Activated T-cell treated with anti-CD3 and anti-CD28 coated beads, Interleukin-2, amount 50 U/mL, for 4 hours (primary cell): Measurements from ENCODE around the gene LHX6. TPM values are rescaled to one million over a fixed set of nuclear protein-coding genes. Genes with fewer than 3 reads are reported as not detected.

Source experiments
- ATAC-seq, 2 donors: fragments of 200-7000 bp; cut with Tn5 transposase; one replicate each; pipeline ENCODE4 v1.10.0; 2021
- DNase-seq: peaks from one replicate; pipeline ENCODE4 v3.0.0-alpha.2; 2020
- H3K27me3 Mint-ChIP-seq: one replicate; pipeline ENCODE4 v1.8.0; 2021; ENCODE audit warnings: low read depth, mixed read lengths
- H3K36me3 Mint-ChIP-seq: one replicate; pipeline ENCODE4 v1.8.0; 2022; ENCODE audit warnings: mixed read lengths; ENCODE audit not compliant: insufficient read depth
- H3K4me1 Mint-ChIP-seq: one replicate; pipeline ENCODE4 v1.8.0; 2021; ENCODE audit warnings: low read depth, mixed read lengths
- H3K4me3 Mint-ChIP-seq: one replicate; pipeline ENCODE4 v1.8.0; 2021; ENCODE audit warnings: mild to moderate bottlenecking, moderate library complexity, mixed read lengths
- H3K9me3 Mint-ChIP-seq: one replicate; pipeline ENCODE4 v1.8.0; 2021; ENCODE audit warnings: mixed read lengths
- total RNA-seq, 3 donors: library from RNA; stranded (reverse); gene quantifications; one replicate each; pipeline ENCODE4 v1.2.1, GENCODE V29; 2021

Gene LHX6
- total RNA-seq, 3 donors from 2014 or later: 0.11 TPM; not detected in 2

DNA sequence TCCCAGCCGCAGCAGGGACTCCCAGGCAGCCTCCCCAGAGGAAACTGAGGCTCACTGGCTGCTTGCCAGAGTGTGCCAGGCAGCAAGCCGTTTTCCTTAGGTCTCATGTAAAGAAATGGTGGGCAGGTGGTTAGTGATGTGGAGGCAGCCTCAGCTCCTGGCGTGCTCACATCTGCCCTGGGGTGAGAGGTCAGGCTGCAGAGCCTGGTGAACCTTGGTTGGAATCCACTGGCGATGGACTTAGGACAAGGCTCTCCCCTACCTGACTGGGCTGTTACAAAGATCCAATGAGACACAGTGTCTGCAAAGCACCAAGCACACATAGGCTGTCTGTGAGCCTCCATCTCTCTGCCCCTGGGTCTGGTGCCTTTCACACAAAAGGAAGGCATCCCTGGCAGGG lies 30.9 kb downstream of the LHX6 start:
- no peaks in the 10 kb centered on the region for H3K4me1 Mint-ChIP-seq
- no peaks in the 10 kb centered on the region for H3K36me3 Mint-ChIP-seq
- DNase-seq (no peak), ATAC-seq (no peak)
- no peak overlapping the region for H3K4me3 Mint-ChIP-seq
- no peaks in the 10 kb centered on the region for H3K9me3 Mint-ChIP-seq
- peaks cover 2% of the 10 kb centered on the region for H3K27me3 Mint-ChIP-seq

DNA sequence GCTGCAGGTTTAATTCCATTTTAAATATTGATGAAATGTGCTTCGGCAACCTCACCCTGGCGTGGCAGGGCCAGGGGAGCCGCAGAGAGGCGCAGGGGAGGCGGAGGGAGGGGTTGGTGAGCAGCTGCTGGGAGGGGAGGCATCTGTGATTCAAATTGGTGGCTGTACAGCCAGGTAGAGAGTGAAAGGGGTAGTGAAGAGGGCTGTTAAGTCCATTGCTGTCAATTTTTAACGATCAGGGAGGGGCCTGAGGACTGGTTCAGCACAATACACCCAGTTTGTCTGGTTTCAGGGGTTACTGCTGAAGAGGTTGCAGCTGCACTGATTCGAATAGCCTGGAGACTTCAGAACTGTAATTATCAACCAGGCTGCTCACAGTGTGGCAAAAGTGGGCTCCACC lies 31.3 kb downstream of the LHX6 start:
- no peak for ATAC-seq

DNA sequence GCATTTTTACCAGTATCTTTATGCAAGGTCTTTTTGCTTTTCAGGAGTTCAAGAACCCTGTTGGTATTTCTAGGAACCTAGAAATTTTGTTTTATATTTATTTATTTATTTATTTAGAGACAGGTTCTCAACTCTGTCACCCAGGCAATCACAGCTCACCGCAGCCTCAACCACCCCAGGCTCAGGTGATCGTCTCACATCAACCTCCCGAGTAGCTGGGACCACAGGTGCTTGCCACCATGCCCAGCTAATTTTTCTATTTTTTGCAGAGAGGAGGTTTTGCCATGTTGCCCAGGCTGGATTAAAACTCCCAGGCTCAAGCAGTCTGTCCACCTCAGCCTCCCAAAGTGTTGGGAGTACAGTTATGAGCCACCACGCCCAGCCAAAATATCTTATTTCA lies 32.9 kb downstream of the LHX6 start:
- no peak for DNase-seq
- peaks cover 2% of the 10 kb centered on the region for H3K27me3 Mint-ChIP-seq
- no peaks in the 10 kb centered on the region for H3K36me3 Mint-ChIP-seq
- ATAC-seq: no peak
- no peak overlapping the region for H3K4me3 Mint-ChIP-seq
- no peaks in the 10 kb centered on the region for H3K9me3 Mint-ChIP-seq
- H3K4me1 Mint-ChIP-seq: no peaks in the 10 kb centered on the region

More for the DNA sequence above, 31.3 kb downstream of the LHX6 start:
- H3K9me3 Mint-ChIP-seq: no peaks in the 10 kb centered on the region
- no peaks in the 10 kb centered on the region for H3K36me3 Mint-ChIP-seq
- no peak for DNase-seq
- H3K27me3 Mint-ChIP-seq: peaks cover 2% of the 10 kb centered on the region
- no peak overlapping the region for H3K4me3 Mint-ChIP-seq
- H3K4me1 Mint-ChIP-seq: no peaks in the 10 kb centered on the region

GRCh38 chr9:122193651-122194050 lies 35.1 kb downstream of the LHX6 start:
- H3K27me3 Mint-ChIP-seq: peaks cover 2% of the 10 kb centered on the region

GRCh38 chr9:122192914-122193525 lies 35.7 kb downstream of the LHX6 start:
- H3K4me3 Mint-ChIP-seq: no peak overlapping the region

More at GRCh38 chr9:122193651-122194050, 35.1 kb downstream of the LHX6 start:
- H3K9me3 Mint-ChIP-seq: no peaks in the 10 kb centered on the region
- no peaks in the 10 kb centered on the region for H3K36me3 Mint-ChIP-seq
- no peak overlapping the region for H3K4me3 Mint-ChIP-seq
- no peak for DNase-seq
- no peaks in the 10 kb centered on the region for H3K4me1 Mint-ChIP-seq
- no peak for ATAC-seq

GRCh38 chr9:122192261-122192875 lies 36.4 kb downstream of the LHX6 start:
- no peak for DNase-seq
- Mint-ChIP-seq H3K27me3 (peaks cover 2% of the 10 kb centered on the region), H3K4me3 (no peak overlapping the region), H3K9me3 (no peaks in the 10 kb centered on the region), H3K36me3 (no peaks in the 10 kb centered on the region), H3K4me1 (no peaks in the 10 kb centered on the region)
- no peak for ATAC-seq

More at GRCh38 chr9:122192914-122193525, 35.7 kb downstream of the LHX6 start:
- H3K4me1 Mint-ChIP-seq: no peaks in the 10 kb centered on the region
- DNase-seq (no peak), ATAC-seq (no peak)
- peaks cover 2% of the 10 kb centered on the region for H3K27me3 Mint-ChIP-seq
- H3K36me3 Mint-ChIP-seq: no peaks in the 10 kb centered on the region
- no peaks in the 10 kb centered on the region for H3K9me3 Mint-ChIP-seq

GRCh38 chr9:122191584-122191983 lies 37.2 kb downstream of the LHX6 start:
- Mint-ChIP-seq H3K4me3 (no peak overlapping the region), H3K27me3 (no peaks in the 10 kb centered on the region), H3K4me1 (no peaks in the 10 kb centered on the region), H3K36me3 (no peaks in the 10 kb centered on the region), H3K9me3 (no peaks in the 10 kb centered on the region)
- ATAC-seq: no peak
- DNase-seq: no peak

- Mint-ChIP-seq H3K4me3 (no peak overlapping the region), H3K27me3 (no peaks in the 10 kb centered on the region), H3K9me3 (no peaks in the 10 kb centered on the region), H3K36me3 (no peaks in the 10 kb centered on the region), H3K4me1 (no peaks in the 10 kb centered on the region)
- ATAC-seq: peak in 1 of 2 donors; percentile 70
- DNase-seq: no peak
Observed at GRCh38 chr9:122190597-122191381, 38.0 kb downstream of the LHX6 start.

DNA sequence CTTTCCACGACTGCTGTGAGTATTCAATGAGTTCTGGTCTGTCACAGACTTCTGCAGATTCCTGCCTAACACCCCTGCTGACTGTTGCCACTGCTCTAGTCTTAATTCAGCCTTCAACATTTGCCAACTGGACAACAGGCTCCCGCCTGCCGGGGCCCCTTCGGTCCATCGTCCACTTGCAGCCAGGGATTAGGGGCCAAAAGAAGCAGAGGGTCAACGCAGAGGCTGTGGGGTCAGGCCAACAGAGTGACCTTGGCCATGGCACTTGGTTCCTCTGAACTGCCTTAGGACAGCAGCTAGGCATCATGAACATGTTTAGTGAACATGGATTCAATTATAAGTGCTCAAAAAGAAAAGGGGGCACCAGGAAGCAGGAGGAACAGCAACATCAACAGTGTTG lies 40.4 kb downstream of the LHX6 start:
- Mint-ChIP-seq H3K9me3 (no peaks in the 10 kb centered on the region), H3K36me3 (no peaks in the 10 kb centered on the region), H3K4me3 (no peak overlapping the region), H3K4me1 (no peaks in the 10 kb centered on the region), H3K27me3 (no peaks in the 10 kb centered on the region)
- DNase-seq: no peak
- no peak for ATAC-seq

GRCh38 chr9:122186777-122187470 lies 41.8 kb downstream of the LHX6 start:
- H3K36me3 Mint-ChIP-seq: no peaks in the 10 kb centered on the region
- H3K4me3 Mint-ChIP-seq: no peak overlapping the region

GRCh38 chr9:122186301-122186700 lies 42.5 kb downstream of the LHX6 start:
- H3K4me3 Mint-ChIP-seq: no peak overlapping the region
- ATAC-seq: no peak
- no peaks in the 10 kb centered on the region for H3K9me3 Mint-ChIP-seq
- H3K36me3 Mint-ChIP-seq: no peaks in the 10 kb centered on the region
- DNase-seq: no peak
- H3K4me1 Mint-ChIP-seq: no peaks in the 10 kb centered on the region
- H3K27me3 Mint-ChIP-seq: peaks cover 4% of the 10 kb centered on the region

More at GRCh38 chr9:122186777-122187470, 41.8 kb downstream of the LHX6 start:
- DNase-seq: no peak
- ATAC-seq: no peak
- Mint-ChIP-seq H3K27me3 (peaks cover 4% of the 10 kb centered on the region), H3K9me3 (no peaks in the 10 kb centered on the region), H3K4me1 (no peaks in the 10 kb centered on the region)

- ATAC-seq (no peak), DNase-seq (no peak)
- Mint-ChIP-seq H3K4me1 (no peaks in the 10 kb centered on the region), H3K9me3 (no peaks in the 10 kb centered on the region), H3K36me3 (no peaks in the 10 kb centered on the region), H3K27me3 (peaks cover 4% of the 10 kb centered on the region), H3K4me3 (no peak overlapping the region)
Observed at GRCh38 chr9:122184551-122184950, 44.2 kb downstream of the LHX6 start.

DNA sequence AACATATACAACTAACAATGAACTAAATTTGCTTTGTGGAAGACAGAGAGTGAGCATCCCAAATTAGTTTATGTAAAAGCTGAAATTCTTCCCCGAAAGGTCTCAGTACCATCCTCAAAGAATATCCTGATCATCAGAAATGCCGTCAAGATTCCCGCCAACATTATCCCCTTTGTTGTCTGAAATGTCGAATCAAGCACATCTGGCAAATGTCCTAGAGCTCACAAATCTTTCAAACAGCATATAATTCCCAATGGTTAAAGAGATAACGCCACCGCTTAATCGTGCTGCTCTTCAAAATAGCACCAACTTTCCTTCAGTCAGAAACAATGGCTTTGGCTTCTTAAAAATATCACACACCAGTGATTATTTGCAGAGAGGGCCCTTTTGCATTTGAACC lies 45.3 kb downstream of the LHX6 start:
- ATAC-seq (no peak), DNase-seq (no peak)
- no peaks in the 10 kb centered on the region for H3K9me3 Mint-ChIP-seq
- H3K4me3 Mint-ChIP-seq: no peak overlapping the region
- H3K36me3 Mint-ChIP-seq: no peaks in the 10 kb centered on the region
- peaks cover 4% of the 10 kb centered on the region for H3K27me3 Mint-ChIP-seq
- no peaks in the 10 kb centered on the region for H3K4me1 Mint-ChIP-seq

DNA sequence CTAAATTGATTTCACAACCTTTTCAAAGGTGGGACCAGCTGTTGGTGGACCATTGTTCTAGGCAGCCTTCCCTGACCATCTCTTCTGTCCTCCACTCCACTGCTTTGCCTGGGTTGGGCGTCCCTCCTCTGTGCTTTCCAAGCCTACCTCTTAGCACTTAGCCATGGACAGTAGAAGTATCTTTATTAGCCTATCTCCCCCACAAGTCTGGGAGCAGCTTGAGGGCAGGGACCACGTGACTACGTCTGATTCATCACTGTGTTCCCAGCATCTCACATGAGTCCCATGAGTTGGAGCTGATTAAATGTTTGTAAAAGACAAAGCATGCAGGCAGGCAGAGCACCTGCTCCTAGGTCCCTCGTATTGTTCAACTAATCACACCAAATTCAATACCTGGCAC lies 48.1 kb downstream of the LHX6 start:
- DNase-seq: no peak
- no peak overlapping the region for H3K4me3 Mint-ChIP-seq
- H3K27me3 Mint-ChIP-seq: peaks cover 4% of the 10 kb centered on the region
- no peaks in the 10 kb centered on the region for H3K36me3 Mint-ChIP-seq
- no peak for ATAC-seq
- no peaks in the 10 kb centered on the region for H3K9me3 Mint-ChIP-seq
- H3K4me1 Mint-ChIP-seq: no peaks in the 10 kb centered on the region
